ENCODE measurements around the gene GANC. TPM values are rescaled to one million over a fixed set of nuclear protein-coding genes. Genes with fewer than 3 reads are reported as not detected.

The GANC gene
- total and polyA plus RNA-seq, 8 donors: 5.2 to 77.6 (median 12.1) TPM

GRCh38 chr15:42275780-42276391, 2.9 kb downstream of the GANC start:
- Histone ChIP-seq H3K4me3 (peak overlapping the region in 3 of 4 donors; percentile 1 to 65 (median 56)), H3K9me3 (no peaks in the 10 kb centered on the region), H3K27ac (peak overlapping the region in 4 of 5 donors; percentile 96 to 100 (median 98)), H3K36me3 (peaks cover 0 to 35% (median 28%) of the 10 kb centered on the region in 4 donors), H3K4me1 (peaks cover 25 to 41% (median 36%) of the 10 kb centered on the region in 4 donors), H3K27me3 (no peaks in the 10 kb centered on the region)
- intact Hi-C loops (cut with DNase I; ENCODE audit: low total_unique reads): no loop called here
- no peak for DNase-seq
- TF ChIP-seq EP300 (IDR thresholded peaks at IDR 0.05) (no peak), POLR2A (IDR thresholded peaks at IDR 0.05) (no peak), POLR2AphosphoS5 (IDR thresholded peaks at IDR 0.05) (no peak), CTCF (IDR thresholded peaks at IDR 0.05) (no peak)
- 28 to 45% (median 42%) methylated on average over 4 of the region's 4 CpGs for WGBS, 5 donors

- Histone ChIP-seq H3K36me3 (peaks cover 0 to 43% (median 36%) of the 10 kb centered on the region in 4 donors), H3K27me3 (no peaks in the 10 kb centered on the region), H3K4me1 (peaks cover 18 to 32% (median 27%) of the 10 kb centered on the region in 4 donors), H3K4me3 (no peak overlapping the region), H3K27ac (no peak overlapping the region), H3K9me3 (no peaks in the 10 kb centered on the region)
- DNase-seq: no peak
- intact Hi-C loops (cut with DNase I; ENCODE audit: low total_unique reads): no loop called here
- TF ChIP-seq CTCF (IDR thresholded peaks at IDR 0.05) (no peak), EP300 (IDR thresholded peaks at IDR 0.05) (no peak), POLR2A (IDR thresholded peaks at IDR 0.05) (no peak), POLR2AphosphoS5 (IDR thresholded peaks at IDR 0.05) (no peak)
- WGBS, 5 donors: 93 to 100% (median 96%) methylated on average over 2 of the region's 2 CpGs
These were observed 3.8 kb downstream of the GANC start for GRCh38 chr15:42276762-42277161.

- H3K27me3 ChIP-seq: no peaks in the 10 kb centered on the region
- intact Hi-C loops (cut with DNase I; ENCODE audit: low total_unique reads): no loop called here
- H3K9me3 ChIP-seq: no peaks in the 10 kb centered on the region
- no peak for DNase-seq
- 59 to 64% (median 61%) methylated on average over 3 of the region's 3 CpGs for whole genome bisulfite sequencing, 5 donors
- no peak overlapping the region for H3K4me3 ChIP-seq
- no peak for TF ChIP-seq POLR2AphosphoS5 (IDR thresholded peaks at IDR 0.05)
- TF ChIP-seq CTCF (IDR thresholded peaks at IDR 0.05): no peak
- TF ChIP-seq EP300 (IDR thresholded peaks at IDR 0.05): no peak
- TF ChIP-seq POLR2A (IDR thresholded peaks at IDR 0.05): no peak
- no peak overlapping the region for H3K27ac ChIP-seq
- peaks cover 5 to 68% (median 58%) of the 10 kb centered on the region in 4 donors for H3K36me3 ChIP-seq
- peaks cover 17 to 23% (median 20%) of the 10 kb centered on the region in 4 donors for H3K4me1 ChIP-seq
These were observed 6.3 kb downstream of the GANC start for GRCh38 chr15:42279234-42279723.

- H3K27ac ChIP-seq: no peak overlapping the region
- intact Hi-C loops (cut with DNase I; ENCODE audit: low total_unique reads): no loop called here
- TF ChIP-seq POLR2AphosphoS5 (IDR thresholded peaks at IDR 0.05) (no peak), POLR2A (IDR thresholded peaks at IDR 0.05) (no peak), EP300 (IDR thresholded peaks at IDR 0.05) (no peak), CTCF (IDR thresholded peaks at IDR 0.05) (no peak)
- H3K27me3 ChIP-seq: no peaks in the 10 kb centered on the region
- H3K4me1 ChIP-seq: no peaks in the 10 kb centered on the region
- H3K36me3 ChIP-seq: peaks cover 5 to 79% (median 68%) of the 10 kb centered on the region in 4 donors
- H3K4me3 ChIP-seq: no peak overlapping the region
- no peak for DNase-seq
- no peaks in the 10 kb centered on the region for H3K9me3 ChIP-seq
These were observed 9.3 kb downstream of the GANC start for GRCh38 chr15:42282344-42282743.

All from stomach (tissue), 9 donors.